ENCODE results near the gene PRODH2.

Gene PRODH2

GRCh38 chr19:35756377-35757230, 56.0 kb downstream of the PRODH2 start, which contains the start of gene HSPB6:
Gene HSPB6 (minus strand): TSS chr19:35757029. CDS start chr19:35757008, 21 bp downstream.
- Histone ChIP-seq H3K4me1 (ENCODE audit: control insufficient read depth, low read depth, low read length) (no peaks in the 10 kb centered on the region), H2BK15ac (replicated peaks; ENCODE audit: low read depth) (no peak within 1 kb of the TSS), H3K36me3 (ENCODE audit: control insufficient read depth, insufficient read depth, low read length) (peaks cover 4% of the 10 kb centered on the region), H3K4me3 (ENCODE audit: low read length) (peak within 1 kb of the TSS; percentile 20), H3K23ac (ENCODE audit: low read length) (peak within 1 kb of the TSS; percentile 83), H2BK120ac (ENCODE audit: low read depth, low read length) (no peak within 1 kb of the TSS), H3K4ac (ENCODE audit: low read depth, low read length) (peak within 1 kb of the TSS; percentile 82), H3K9ac (ENCODE audit: low read length) (peak within 1 kb of the TSS; percentile 75), H3K27ac (ENCODE audit: low read depth, low read length) (peak within 1 kb of the TSS; percentile 87), H2AK5ac (ENCODE audit: low read length) (no peak within 1 kb of the TSS), H3K56ac (ENCODE audit: low read length) (peak within 1 kb of the TSS; percentile 88), H3K79me2 (ENCODE audit: control insufficient read depth, insufficient read depth, low read length) (peaks cover 4% of the 10 kb centered on the region), H4K5ac (ENCODE audit: low read length) (no peak within 1 kb of the TSS), H3K4me2 (ENCODE audit: low read length) (peak within 1 kb of the TSS; percentile 90), H2BK5ac (ENCODE audit: low read length) (no peak within 1 kb of the TSS), H3K18ac (ENCODE audit: low read length) (peak within 1 kb of the TSS; percentile 73), H4K8ac (ENCODE audit: low read depth, low read length) (peak within 1 kb of the TSS; percentile 39), H3K27me3 (ENCODE audit: insufficient read depth, low read length, poor library complexity) (no peaks in the 10 kb centered on the region), H3K79me1 (ENCODE audit: low read length) (peaks cover 9% of the 10 kb centered on the region)
- DNase-seq = peak; percentile 65
- no CpG with 5 or more reads among the region's 52 CpGs for WGBS (ENCODE audit: extremely low coverage, insufficient coverage, low lambda C conversion rate)

- H3K18ac ChIP-seq (ENCODE audit: low read length) = no peak overlapping the region
- peak overlapping the region; percentile 20 for H3K4me3 ChIP-seq (ENCODE audit: low read length)
- WGBS (ENCODE audit: extremely low coverage, insufficient coverage, low lambda C conversion rate) = no CpG with 5 or more reads among the region's 74 CpGs
- peak overlapping the region; percentile 60 for H3K4ac ChIP-seq (ENCODE audit: low read depth, low read length)
- no peaks in the 10 kb centered on the region for H3K4me1 ChIP-seq (ENCODE audit: control insufficient read depth, low read depth, low read length)
- peaks cover 9% of the 10 kb centered on the region for H3K79me1 ChIP-seq (ENCODE audit: low read length)
- no peak for DNase-seq
- no peak overlapping the region for H2BK120ac ChIP-seq (ENCODE audit: low read depth, low read length)
- H4K5ac ChIP-seq (ENCODE audit: low read length) = no peak overlapping the region
- H3K4me2 ChIP-seq (ENCODE audit: low read length) = peak overlapping the region; percentile 90
- H3K56ac ChIP-seq (ENCODE audit: low read length) = peak overlapping the region; percentile 91
- H3K27me3 ChIP-seq (ENCODE audit: insufficient read depth, low read length, poor library complexity) = no peaks in the 10 kb centered on the region
- H3K36me3 ChIP-seq (ENCODE audit: control insufficient read depth, insufficient read depth, low read length) = peaks cover 2% of the 10 kb centered on the region
- H2BK5ac ChIP-seq (ENCODE audit: low read length) = no peak overlapping the region
- H4K8ac ChIP-seq (ENCODE audit: low read depth, low read length) = no peak overlapping the region
- no peak overlapping the region for H2BK15ac ChIP-seq (replicated peaks; ENCODE audit: low read depth)
- H3K9ac ChIP-seq (ENCODE audit: low read length) = peak overlapping the region; percentile 75
- H2AK5ac ChIP-seq (ENCODE audit: low read length) = no peak overlapping the region
- H3K23ac ChIP-seq (ENCODE audit: low read length) = peak overlapping the region; percentile 83
- H3K27ac ChIP-seq (ENCODE audit: low read depth, low read length) = no peak overlapping the region
- peaks cover 4% of the 10 kb centered on the region for H3K79me2 ChIP-seq (ENCODE audit: control insufficient read depth, insufficient read depth, low read length)
Measured at GRCh38 chr19:35755550-35756376, 56.9 kb downstream of the PRODH2 start.

- Histone ChIP-seq H2AK5ac (ENCODE audit: low read length) (no peak overlapping the region), H3K4me1 (ENCODE audit: control insufficient read depth, low read depth, low read length) (no peaks in the 10 kb centered on the region), H3K27me3 (ENCODE audit: insufficient read depth, low read length, poor library complexity) (no peaks in the 10 kb centered on the region), H3K18ac (ENCODE audit: low read length) (no peak overlapping the region), H3K23ac (ENCODE audit: low read length) (no peak overlapping the region), H3K27ac (ENCODE audit: low read depth, low read length) (no peak overlapping the region), H4K8ac (ENCODE audit: low read depth, low read length) (no peak overlapping the region), H3K4me3 (ENCODE audit: low read length) (no peak overlapping the region), H3K9ac (ENCODE audit: low read length) (peak overlapping the region; percentile 57), H3K4ac (ENCODE audit: low read depth, low read length) (no peak overlapping the region), H3K79me1 (ENCODE audit: low read length) (peaks cover 9% of the 10 kb centered on the region), H3K56ac (ENCODE audit: low read length) (peak overlapping the region; percentile 91), H3K36me3 (ENCODE audit: control insufficient read depth, insufficient read depth, low read length) (peaks cover 2% of the 10 kb centered on the region), H4K5ac (ENCODE audit: low read length) (no peak overlapping the region), H2BK15ac (replicated peaks; ENCODE audit: low read depth) (no peak overlapping the region), H2BK5ac (ENCODE audit: low read length) (no peak overlapping the region), H3K4me2 (ENCODE audit: low read length) (peak overlapping the region; percentile 56), H3K79me2 (ENCODE audit: control insufficient read depth, insufficient read depth, low read length) (peaks cover 4% of the 10 kb centered on the region), H2BK120ac (ENCODE audit: low read depth, low read length) (no peak overlapping the region)
- DNase-seq = no peak
- WGBS (ENCODE audit: extremely low coverage, insufficient coverage, low lambda C conversion rate) = no CpG with 5 or more reads among the region's 17 CpGs
Measured at GRCh38 chr19:35755131-35755549, 57.5 kb downstream of the PRODH2 start.

GRCh38 chr19:35754370-35755130, 58.1 kb downstream of the PRODH2 start:
- DNase-seq = no peak
- Histone ChIP-seq H3K27ac (ENCODE audit: low read depth, low read length) (no peak overlapping the region), H3K4me1 (ENCODE audit: control insufficient read depth, low read depth, low read length) (no peaks in the 10 kb centered on the region), H3K9ac (ENCODE audit: low read length) (no peak overlapping the region), H2BK15ac (replicated peaks; ENCODE audit: low read depth) (no peak overlapping the region), H3K79me1 (ENCODE audit: low read length) (peaks cover 6% of the 10 kb centered on the region), H4K8ac (ENCODE audit: low read depth, low read length) (no peak overlapping the region), H3K79me2 (ENCODE audit: control insufficient read depth, insufficient read depth, low read length) (peaks cover 2% of the 10 kb centered on the region), H2BK120ac (ENCODE audit: low read depth, low read length) (no peak overlapping the region), H3K27me3 (ENCODE audit: insufficient read depth, low read length, poor library complexity) (no peaks in the 10 kb centered on the region), H3K36me3 (ENCODE audit: control insufficient read depth, insufficient read depth, low read length) (no peaks in the 10 kb centered on the region), H3K23ac (ENCODE audit: low read length) (no peak overlapping the region), H3K4me3 (ENCODE audit: low read length) (no peak overlapping the region), H2AK5ac (ENCODE audit: low read length) (no peak overlapping the region), H3K4me2 (ENCODE audit: low read length) (no peak overlapping the region), H3K56ac (ENCODE audit: low read length) (no peak overlapping the region), H3K4ac (ENCODE audit: low read depth, low read length) (no peak overlapping the region), H3K18ac (ENCODE audit: low read length) (no peak overlapping the region), H2BK5ac (ENCODE audit: low read length) (no peak overlapping the region), H4K5ac (ENCODE audit: low read length) (no peak overlapping the region)
- no CpG with 5 or more reads among the region's 13 CpGs for WGBS (ENCODE audit: extremely low coverage, insufficient coverage, low lambda C conversion rate)

GRCh38 chr19:35753634-35754369, 58.8 kb downstream of the PRODH2 start:
- no CpG with 5 or more reads among the region's 20 CpGs for WGBS (ENCODE audit: extremely low coverage, insufficient coverage, low lambda C conversion rate)
- no peak overlapping the region for H3K18ac ChIP-seq (ENCODE audit: low read length)
- no peak overlapping the region for H3K56ac ChIP-seq (ENCODE audit: low read length)
- no peak overlapping the region for H3K27ac ChIP-seq (ENCODE audit: low read depth, low read length)
- no peak overlapping the region for H3K4me3 ChIP-seq (ENCODE audit: low read length)
- H2AK5ac ChIP-seq (ENCODE audit: low read length) = no peak overlapping the region
- no peaks in the 10 kb centered on the region for H3K4me1 ChIP-seq (ENCODE audit: control insufficient read depth, low read depth, low read length)
- no peak overlapping the region for H3K4me2 ChIP-seq (ENCODE audit: low read length)
- no peaks in the 10 kb centered on the region for H3K79me2 ChIP-seq (ENCODE audit: control insufficient read depth, insufficient read depth, low read length)
- no peak overlapping the region for H2BK120ac ChIP-seq (ENCODE audit: low read depth, low read length)
- H4K5ac ChIP-seq (ENCODE audit: low read length) = no peak overlapping the region
- H3K27me3 ChIP-seq (ENCODE audit: insufficient read depth, low read length, poor library complexity) = no peaks in the 10 kb centered on the region
- no peak overlapping the region for H2BK5ac ChIP-seq (ENCODE audit: low read length)
- no peaks in the 10 kb centered on the region for H3K36me3 ChIP-seq (ENCODE audit: control insufficient read depth, insufficient read depth, low read length)
- H3K79me1 ChIP-seq (ENCODE audit: low read length) = no peaks in the 10 kb centered on the region
- no peak overlapping the region for H3K4ac ChIP-seq (ENCODE audit: low read depth, low read length)
- H3K9ac ChIP-seq (ENCODE audit: low read length) = no peak overlapping the region
- no peak overlapping the region for H3K23ac ChIP-seq (ENCODE audit: low read length)
- no peak for DNase-seq
- no peak overlapping the region for H2BK15ac ChIP-seq (replicated peaks; ENCODE audit: low read depth)
- H4K8ac ChIP-seq (ENCODE audit: low read depth, low read length) = no peak overlapping the region

Measured in mesendoderm (in vitro differentiated cells).